ENCODE data around the gene CELF2.

CELF2 gene

DNA sequence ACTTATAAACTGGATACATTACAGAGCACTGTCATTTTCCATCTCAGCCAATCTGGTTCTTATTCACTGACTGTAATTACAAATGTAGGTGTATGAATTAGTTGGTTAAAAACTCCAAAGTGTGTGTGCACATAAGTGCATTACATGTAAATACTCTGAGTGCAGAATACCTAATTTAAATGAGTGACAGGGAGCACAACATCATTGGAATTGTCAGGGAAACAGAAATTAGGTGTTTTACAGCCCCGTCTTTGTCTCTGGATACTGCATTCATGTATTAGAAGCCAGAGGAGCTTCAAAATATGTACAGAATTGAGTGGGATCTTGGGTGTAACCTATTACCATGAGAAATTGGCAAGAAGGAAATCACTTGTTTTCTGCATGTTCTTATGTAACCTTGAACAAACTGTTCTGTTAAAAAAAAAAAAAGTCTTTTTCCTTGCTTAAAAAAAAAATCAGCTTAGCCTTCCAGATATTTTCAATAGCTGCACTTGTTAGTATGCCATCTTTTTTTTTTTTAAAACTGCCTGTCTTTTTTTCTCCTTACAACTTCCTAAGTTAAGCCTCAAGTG lies 31.1 kb downstream of the CELF2 start:
- no peak for TF ChIP-seq PRDM10 (tag by site-specific recombination; IDR thresholded peaks at IDR 0.05)
- no peak for TF ChIP-seq ZNF292 (tag by site-specific recombination; IDR thresholded peaks at IDR 0.05; ENCODE audit: borderline replicate concordance, low read depth)
- no peak for TF ChIP-seq ZNF707 (tag by site-specific recombination; IDR thresholded peaks at IDR 0.05)
- TF ChIP-seq, protein P1, sequence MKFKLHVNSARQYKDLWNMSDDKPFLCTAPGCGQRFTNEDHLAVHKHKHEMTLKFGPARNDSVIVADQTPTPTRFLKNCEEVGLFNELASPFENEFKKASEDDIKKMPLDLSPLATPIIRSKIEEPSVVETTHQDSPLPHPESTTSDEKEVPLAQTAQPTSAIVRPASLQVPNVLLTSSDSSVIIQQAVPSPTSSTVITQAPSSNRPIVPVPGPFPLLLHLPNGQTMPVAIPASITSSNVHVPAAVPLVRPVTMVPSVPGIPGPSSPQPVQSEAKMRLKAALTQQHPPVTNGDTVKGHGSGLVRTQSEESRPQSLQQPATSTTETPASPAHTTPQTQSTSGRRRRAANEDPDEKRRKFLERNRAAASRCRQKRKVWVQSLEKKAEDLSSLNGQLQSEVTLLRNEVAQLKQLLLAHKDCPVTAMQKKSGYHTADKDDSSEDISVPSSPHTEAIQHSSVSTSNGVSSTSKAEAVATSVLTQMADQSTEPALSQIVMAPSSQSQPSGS (tag by site-specific recombination; IDR thresholded peaks at IDR 0.05; ENCODE audit: low read depth) = no peak
- TF ChIP-seq ZFP37 (tag by site-specific recombination; IDR thresholded peaks at IDR 0.05) = no peak
- no peak for TF ChIP-seq ZNF704 (tag by site-specific recombination; IDR thresholded peaks at IDR 0.05)
- CTCF ChIA-PET = interaction anchor here (0.6 to 1.1 kb wide), 3 partner anchors 9 to 209 kb away, joined by 3 to 6 read pairs (median 3); no protein-coding TSS in a partner anchor
- H3K9me3 ChIP-seq (ENCODE audit: control insufficient read depth, insufficient read depth, low read depth, low read length) = no peaks in the 10 kb centered on the region

DNA sequence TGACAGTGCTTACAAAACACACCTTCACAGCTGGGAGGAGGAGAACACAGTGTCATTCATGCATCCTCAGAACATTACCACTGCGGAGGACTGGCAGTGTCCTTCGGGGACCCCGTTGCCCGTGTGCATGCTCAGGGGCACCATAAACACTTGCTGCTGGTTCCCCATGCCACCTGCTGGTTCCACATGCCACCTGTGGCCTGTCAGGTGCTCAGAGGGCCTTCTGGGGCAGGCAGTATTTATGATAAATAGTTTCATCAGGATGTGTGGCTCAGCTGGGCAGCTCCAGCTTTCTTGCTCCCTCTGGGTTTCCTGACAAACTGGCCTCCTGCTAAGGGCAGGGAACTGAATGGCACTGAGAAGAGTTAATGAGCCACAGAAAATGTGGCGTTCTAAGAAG lies 32.1 kb downstream of the CELF2 start:
- Histone ChIP-seq H3K9me3 (ENCODE audit: control insufficient read depth, insufficient read depth, low read depth, low read length) (no peaks in the 10 kb centered on the region), H3K27ac (ENCODE audit: extremely low read depth, low read depth, low read length) (no peak overlapping the region), H3K4me3 (ENCODE audit: low read depth, low read length) (no peak overlapping the region), H3K4me1 (ENCODE audit: control insufficient read depth, insufficient read depth, low read length) (peaks cover 9% of the 10 kb centered on the region), H3K36me3 (ENCODE audit: control insufficient read depth in 2 of 2, insufficient read depth in 1 of 2, low read length in 2 of 2) (no peaks in the 10 kb centered on the region; a peak in 1 of 3 replicates)
- TF ChIP-seq, protein P2, sequence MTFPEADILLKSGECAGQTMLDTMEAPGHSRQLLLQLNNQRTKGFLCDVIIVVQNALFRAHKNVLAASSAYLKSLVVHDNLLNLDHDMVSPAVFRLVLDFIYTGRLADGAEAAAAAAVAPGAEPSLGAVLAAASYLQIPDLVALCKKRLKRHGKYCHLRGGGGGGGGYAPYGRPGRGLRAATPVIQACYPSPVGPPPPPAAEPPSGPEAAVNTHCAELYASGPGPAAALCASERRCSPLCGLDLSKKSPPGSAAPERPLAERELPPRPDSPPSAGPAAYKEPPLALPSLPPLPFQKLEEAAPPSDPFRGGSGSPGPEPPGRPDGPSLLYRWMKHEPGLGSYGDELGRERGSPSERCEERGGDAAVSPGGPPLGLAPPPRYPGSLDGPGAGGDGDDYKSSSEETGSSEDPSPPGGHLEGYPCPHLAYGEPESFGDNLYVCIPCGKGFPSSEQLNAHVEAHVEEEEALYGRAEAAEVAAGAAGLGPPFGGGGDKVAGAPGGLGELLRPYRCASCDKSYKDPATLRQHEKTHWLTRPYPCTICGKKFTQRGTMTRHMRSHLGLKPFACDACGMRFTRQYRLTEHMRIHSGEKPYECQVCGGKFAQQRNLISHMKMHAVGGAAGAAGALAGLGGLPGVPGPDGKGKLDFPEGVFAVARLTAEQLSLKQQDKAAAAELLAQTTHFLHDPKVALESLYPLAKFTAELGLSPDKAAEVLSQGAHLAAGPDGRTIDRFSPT (tag by site-specific recombination; IDR thresholded peaks at IDR 0.05) = no peak
- TF ChIP-seq PRDM6 (tag by site-specific recombination; IDR thresholded peaks at IDR 0.05) (no peak), INSM2 (tag by site-specific recombination; IDR thresholded peaks at IDR 0.05) (no peak), SCRT1 (tag by site-specific recombination; IDR thresholded peaks at IDR 0.05; ENCODE audit: borderline replicate concordance) (peak; percentile 91), SCRT2 (tag by site-specific recombination; IDR thresholded peaks at IDR 0.05) (peak; percentile 93), ZIC2 (tag by site-specific recombination; IDR thresholded peaks at IDR 0.05) (peak; percentile 95)
- ChIA-PET POLR2A (no interaction called here), CTCF (interaction anchor here (0.6 kb wide), 1 partner anchor 1797 kb away, joined by 3 read pairs; no protein-coding TSS in a partner anchor)

More for the DNA sequence above, 31.1 kb downstream of the CELF2 start:
- Histone ChIP-seq H3K27ac (ENCODE audit: extremely low read depth, low read depth, low read length) (no peak overlapping the region), H3K4me1 (ENCODE audit: control insufficient read depth, insufficient read depth, low read length) (peaks cover 9% of the 10 kb centered on the region), H3K4me3 (ENCODE audit: low read depth, low read length) (no peak overlapping the region), H3K36me3 (ENCODE audit: control insufficient read depth in 2 of 2, insufficient read depth in 1 of 2, low read length in 2 of 2) (no peaks in the 10 kb centered on the region)
- POLR2A ChIA-PET = no interaction called here
